Ishikawa (cell line): ENCODE measurements around the gene KIF20B.

Experiments
- CEBPB ChIP-seq: IDR thresholded peaks from 2 replicates; pipeline ENCODE4 v1.6.1; 2012
- CREB1 ChIP-seq: IDR thresholded peaks from 2 replicates; pipeline ENCODE4 v1.6.1; 2012; ENCODE audit warnings: low read depth
- EGR1 ChIP-seq: IDR thresholded peaks from 2 replicates; pipeline ENCODE4 v1.6.1; 2012
- EP300 ChIP-seq: IDR thresholded peaks from 2 replicates; pipeline ENCODE4 v1.6.1; 2012; ENCODE audit warnings: borderline replicate concordance
- FOXM1 ChIP-seq: IDR thresholded peaks from 2 replicates; pipeline ENCODE4 v1.6.1; 2012; ENCODE audit warnings: low read depth, borderline replicate concordance
- NFIC ChIP-seq: IDR thresholded peaks from 2 replicates; pipeline ENCODE4 v1.6.1; 2012
- RAD21 ChIP-seq: IDR thresholded peaks from 2 replicates; pipeline ENCODE4 v1.6.1; 2012; ENCODE audit warnings: low read depth
- TAF1 ChIP-seq: IDR thresholded peaks from 2 replicates; pipeline ENCODE4 v1.6.1; 2012; ENCODE audit warnings: low read depth, mild to moderate bottlenecking
- TCF12 ChIP-seq: IDR thresholded peaks from 2 replicates; pipeline ENCODE4 v1.6.1; 2012; ENCODE audit warnings: low read depth
- TEAD4 ChIP-seq: IDR thresholded peaks from 2 replicates; pipeline ENCODE4 v1.6.1; 2012
- YY1 ChIP-seq: IDR thresholded peaks from 2 replicates; pipeline ENCODE4 v1.6.1; 2012; ENCODE audit warnings: low read depth
- ZBTB7A ChIP-seq: IDR thresholded peaks from 2 replicates; pipeline ENCODE4 v1.6.1; 2012; ENCODE audit warnings: low read depth
- TF ChIP-seq, protein P1 (sequence below): IDR thresholded peaks from 2 replicates; pipeline ENCODE4 v1.6.1; 2012
- TF ChIP-seq, protein P2 (sequence below): IDR thresholded peaks from 2 replicates; pipeline ENCODE4 v1.6.1; 2012
- TF ChIP-seq, protein P3 (sequence below): IDR thresholded peaks from 2 replicates; pipeline ENCODE4 v1.6.1; 2012; ENCODE audit warnings: low read depth, mild to moderate bottlenecking

The KIF20B gene

DNA sequence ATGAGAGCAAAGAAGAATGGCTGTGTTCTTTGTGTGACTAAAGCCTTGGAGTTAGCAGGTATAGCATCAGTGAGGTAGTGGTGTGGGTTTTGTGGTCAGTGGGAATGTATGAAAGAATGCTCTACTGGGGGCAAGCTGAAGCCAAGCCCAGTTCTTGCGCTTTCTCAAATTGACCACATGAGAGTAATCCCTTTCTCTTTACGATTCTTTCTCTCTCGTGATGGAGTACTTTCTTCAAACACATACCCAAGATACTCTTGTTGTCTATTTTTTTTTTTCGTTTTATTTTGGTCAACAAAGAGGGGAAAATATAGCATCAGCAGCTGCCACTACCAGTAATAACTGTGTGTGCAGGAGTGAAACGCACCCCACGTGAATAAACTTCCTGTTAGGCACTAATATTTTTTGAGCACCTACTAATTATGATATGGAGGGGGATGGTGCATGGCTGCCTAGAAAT, 48.0 kb upstream of the KIF20B start:
- TF ChIP-seq, protein P1, sequence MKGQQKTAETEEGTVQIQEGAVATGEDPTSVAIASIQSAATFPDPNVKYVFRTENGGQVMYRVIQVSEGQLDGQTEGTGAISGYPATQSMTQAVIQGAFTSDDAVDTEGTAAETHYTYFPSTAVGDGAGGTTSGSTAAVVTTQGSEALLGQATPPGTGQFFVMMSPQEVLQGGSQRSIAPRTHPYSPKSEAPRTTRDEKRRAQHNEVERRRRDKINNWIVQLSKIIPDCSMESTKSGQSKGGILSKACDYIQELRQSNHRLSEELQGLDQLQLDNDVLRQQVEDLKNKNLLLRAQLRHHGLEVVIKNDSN: no peak
- TF ChIP-seq, protein P2, sequence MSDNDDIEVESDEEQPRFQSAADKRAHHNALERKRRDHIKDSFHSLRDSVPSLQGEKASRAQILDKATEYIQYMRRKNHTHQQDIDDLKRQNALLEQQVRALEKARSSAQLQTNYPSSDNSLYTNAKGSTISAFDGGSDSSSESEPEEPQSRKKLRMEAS: no peak
- TF ChIP-seq NFIC (no peak), ZBTB7A (no peak), EGR1 (no peak), TEAD4 (no peak), YY1 (no peak), FOXM1 (no peak), CEBPB (no peak), TCF12 (no peak), CREB1 (no peak), TAF1 (no peak)
- TF ChIP-seq, protein P3, sequence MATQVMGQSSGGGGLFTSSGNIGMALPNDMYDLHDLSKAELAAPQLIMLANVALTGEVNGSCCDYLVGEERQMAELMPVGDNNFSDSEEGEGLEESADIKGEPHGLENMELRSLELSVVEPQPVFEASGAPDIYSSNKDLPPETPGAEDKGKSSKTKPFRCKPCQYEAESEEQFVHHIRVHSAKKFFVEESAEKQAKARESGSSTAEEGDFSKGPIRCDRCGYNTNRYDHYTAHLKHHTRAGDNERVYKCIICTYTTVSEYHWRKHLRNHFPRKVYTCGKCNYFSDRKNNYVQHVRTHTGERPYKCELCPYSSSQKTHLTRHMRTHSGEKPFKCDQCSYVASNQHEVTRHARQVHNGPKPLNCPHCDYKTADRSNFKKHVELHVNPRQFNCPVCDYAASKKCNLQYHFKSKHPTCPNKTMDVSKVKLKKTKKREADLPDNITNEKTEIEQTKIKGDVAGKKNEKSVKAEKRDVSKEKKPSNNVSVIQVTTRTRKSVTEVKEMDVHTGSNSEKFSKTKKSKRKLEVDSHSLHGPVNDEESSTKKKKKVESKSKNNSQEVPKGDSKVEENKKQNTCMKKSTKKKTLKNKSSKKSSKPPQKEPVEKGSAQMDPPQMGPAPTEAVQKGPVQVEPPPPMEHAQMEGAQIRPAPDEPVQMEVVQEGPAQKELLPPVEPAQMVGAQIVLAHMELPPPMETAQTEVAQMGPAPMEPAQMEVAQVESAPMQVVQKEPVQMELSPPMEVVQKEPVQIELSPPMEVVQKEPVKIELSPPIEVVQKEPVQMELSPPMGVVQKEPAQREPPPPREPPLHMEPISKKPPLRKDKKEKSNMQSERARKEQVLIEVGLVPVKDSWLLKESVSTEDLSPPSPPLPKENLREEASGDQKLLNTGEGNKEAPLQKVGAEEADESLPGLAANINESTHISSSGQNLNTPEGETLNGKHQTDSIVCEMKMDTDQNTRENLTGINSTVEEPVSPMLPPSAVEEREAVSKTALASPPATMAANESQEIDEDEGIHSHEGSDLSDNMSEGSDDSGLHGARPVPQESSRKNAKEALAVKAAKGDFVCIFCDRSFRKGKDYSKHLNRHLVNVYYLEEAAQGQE: no peak

DNA sequence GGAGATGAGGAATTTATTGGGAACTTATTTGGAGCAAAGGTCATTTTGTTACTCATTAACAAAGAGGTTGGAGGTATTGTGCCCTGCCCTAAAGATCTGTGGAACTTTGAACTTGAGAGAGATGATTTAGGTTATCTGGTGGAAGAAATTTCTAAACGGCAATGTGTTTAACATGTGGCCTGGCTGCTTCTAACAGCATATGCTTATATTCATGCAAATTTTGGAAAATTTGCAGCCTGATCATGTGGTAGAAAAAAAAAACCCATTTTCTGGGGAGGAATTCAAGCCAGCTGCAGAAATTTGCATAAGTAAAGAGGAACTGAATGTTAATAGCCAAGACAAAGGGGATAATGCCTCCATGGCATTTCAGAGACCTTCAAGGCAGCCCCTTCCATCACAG, 45.7 kb upstream of the KIF20B start:
- TF ChIP-seq CREB1: no peak
- TF ChIP-seq FOXM1: no peak
- TF ChIP-seq ZBTB7A: no peak
- TF ChIP-seq RAD21: no peak
- no peak for TF ChIP-seq YY1
- no peak for TF ChIP-seq EGR1
- TF ChIP-seq, protein P1: no peak
- TF ChIP-seq TAF1: no peak
- no peak for TF ChIP-seq CEBPB
- no peak for TF ChIP-seq EP300

- TF ChIP-seq, protein P3: no peak
- TF ChIP-seq NFIC (no peak), TCF12 (no peak), CEBPB (no peak), ZBTB7A (no peak), YY1 (no peak), EP300 (no peak), TAF1 (no peak), EGR1 (no peak), RAD21 (no peak), TEAD4 (no peak), FOXM1 (no peak), CREB1 (no peak)
- TF ChIP-seq, protein P2: no peak
- TF ChIP-seq, protein P1: no peak
Observed at GRCh38 chr10:89657302-89657701, 44.1 kb upstream of the KIF20B start.

DNA sequence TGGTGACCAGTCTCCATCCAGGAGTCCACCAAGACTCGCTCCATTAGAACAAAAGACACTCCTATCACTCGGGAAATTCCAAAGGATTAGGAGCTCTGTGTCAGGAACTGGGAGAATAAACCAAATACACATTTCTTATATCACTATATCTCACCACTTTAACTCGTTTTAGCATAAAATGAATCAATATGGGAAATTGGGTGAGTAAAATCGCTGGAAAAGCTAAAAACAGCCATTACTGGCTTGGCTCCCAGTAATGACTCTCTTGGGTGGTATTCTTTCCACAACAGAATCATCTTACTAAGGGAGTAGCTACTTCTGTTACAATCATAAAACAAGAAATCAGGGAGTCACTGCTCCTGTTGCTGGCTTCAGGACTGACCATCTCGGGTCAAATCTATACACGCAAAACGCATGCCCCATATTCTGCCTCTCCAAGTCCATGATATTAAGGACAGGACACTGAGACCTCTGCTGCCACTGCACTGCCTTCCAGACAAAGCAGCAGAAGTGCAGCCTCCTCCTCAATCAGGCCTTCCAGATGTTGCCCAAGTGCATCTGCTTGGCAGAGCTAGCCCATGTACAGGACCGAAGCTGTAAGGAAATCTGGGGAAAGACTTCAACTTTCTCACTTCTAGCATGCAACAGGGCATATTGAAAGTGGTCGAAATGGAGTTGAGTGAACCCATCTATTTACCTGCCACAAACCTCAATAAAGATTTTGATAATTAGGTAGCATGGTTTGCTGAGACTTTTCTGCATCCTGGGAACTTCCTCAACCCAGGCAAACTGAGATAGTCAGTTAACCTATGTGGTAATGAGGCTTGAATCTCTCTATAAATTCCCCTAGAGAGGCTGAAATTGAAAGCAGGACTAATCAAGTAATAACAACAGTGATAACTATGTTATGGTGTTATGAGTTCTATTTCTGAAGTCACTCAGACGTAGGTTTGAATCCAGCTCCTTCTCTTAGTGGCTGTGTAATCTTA, 42.0 kb upstream of the KIF20B start:
- TF ChIP-seq ZBTB7A (no peak), TCF12 (no peak), NFIC (no peak), CREB1 (no peak), TAF1 (no peak), EP300 (no peak), RAD21 (no peak), TEAD4 (no peak), CEBPB (no peak), YY1 (no peak), FOXM1 (no peak), EGR1 (no peak)
- TF ChIP-seq, protein P1: no peak
- TF ChIP-seq, protein P3: no peak
- TF ChIP-seq, protein P2: no peak
